B cell (primary cell): ENCODE data around the gene GPHN. TPM values are rescaled to one million over a fixed set of nuclear protein-coding genes. Genes with fewer than 3 reads are reported as not detected.

Experiments
- ATAC-seq: fragments of 200-7000 bp; cut with Tn5 transposase; one replicate; pipeline ENCODE4 v1.10.0; 2021; ENCODE audit warnings: low read depth, mild to moderate bottlenecking, moderate number of reproducible peaks, moderate library complexity
- CTCF ChIA-PET: fragments of 350-600 bp; sonication (Branson Sonifier 250); formaldehyde crosslinking; loops from one replicate; lab custom pipeline; 2021; ENCODE audit warnings: antibody characterized with exemption, inconsistent platforms; lab: Charles Lee
- POLR2A ChIA-PET: fragments of 350-600 bp; sonication (Branson Sonifier 250); formaldehyde crosslinking; loops from one replicate; lab custom pipeline; 2021; ENCODE audit warnings: antibody characterized with exemption; lab: Charles Lee
- DNase-seq: peaks from one replicate; pipeline ENCODE4 v3.0.0; 2013
- H2AFZ ChIP-seq: 2 replicates; pipeline ENCODE4 v1.6.1; 2012; ENCODE audit warnings: mild to moderate bottlenecking, low read depth, low read length; ENCODE audit not compliant: insufficient read depth, poor library complexity, severe bottlenecking
- H3K27ac ChIP-seq, 2 donors: 1 replicate in 1 of 2; 2 replicates in 1 of 2; pipeline ENCODE4 v1.5.1; 2012 to 2013; ENCODE audit warnings: low read length in 2 of 2, mild to moderate bottlenecking in 2 of 2, moderate library complexity in 1 of 2
- H3K27me3 ChIP-seq, 4 experiments: fragments of 200-600 bp in 1 of 4; sonication (generic) in 1 of 4; replicated peaks in 1 of 4; 1 replicate in 2 of 4; 2 replicates in 2 of 4; pipeline versions ENCODE4 v1.6.1 to v1.7.0; 2013 to 2016; ENCODE audit warnings: low read length in 3 of 4, mild to moderate bottlenecking in 2 of 4, mixed read lengths in 1 of 4, moderate library complexity in 1 of 4; ENCODE audit not compliant: insufficient read depth in 4 of 4, control insufficient read depth in 3 of 4; ENCODE audit errors: control extremely low read depth in 1 of 4
- H3K36me3 ChIP-seq, 2 experiments: replicated peaks in 1 of 2; 1 replicate in 1 of 2; 2 replicates in 1 of 2; pipeline versions ENCODE4 v1.6.1 to v1.7.1; 2013; ENCODE audit warnings: low read length in 1 of 2; ENCODE audit not compliant: insufficient read depth in 2 of 2, control insufficient read depth in 1 of 2; ENCODE audit errors: control extremely low read depth in 1 of 2, extremely low read depth in 1 of 2
- H3K4me1 ChIP-seq, 2 donors: fragments of 200-600 bp in 1 of 2; sonication (generic) in 1 of 2; 1 replicate in 1 of 2; 2 replicates in 1 of 2; pipeline versions ENCODE4 v1.5.1 to v1.6.1; 2013 to 2017; ENCODE audit warnings: low read length in 2 of 2; ENCODE audit not compliant: control insufficient read depth in 2 of 2, insufficient read depth in 2 of 2
- H3K4me2 ChIP-seq: replicated peaks from 2 replicates; pipeline ENCODE3; 2012; ENCODE audit warnings: mild to moderate bottlenecking, low read depth, low read length; ENCODE audit not compliant: poor library complexity, severe bottlenecking
- H3K4me3 ChIP-seq, 5 experiments: fragments of 200-600 bp in 1 of 5; sonication (generic) in 1 of 5; 1 replicate in 3 of 5; 2 replicates in 2 of 5; pipeline versions ENCODE4 v1.5.1 to v1.7.0; 2011 to 2016; ENCODE audit warnings: low read length in 4 of 5, mild to moderate bottlenecking in 4 of 5, low read depth in 2 of 5, control low read depth in 1 of 5, moderate library complexity in 1 of 5; ENCODE audit not compliant: insufficient read depth in 1 of 5; ENCODE audit errors: control extremely low read depth in 1 of 5, extremely low read depth in 1 of 5
- H3K79me2 ChIP-seq: fragments of 200-600 bp; sonication (generic); one replicate; pipeline ENCODE4 v1.6.0; 2016; ENCODE audit warnings: low read length; ENCODE audit not compliant: control insufficient read depth, insufficient read depth
- H3K9ac ChIP-seq: fragments of 200-600 bp; sonication (generic); 2 replicates; pipeline ENCODE4 v1.6.1; 2017; ENCODE audit warnings: mild to moderate bottlenecking, low read length, moderate library complexity
- H3K9me3 ChIP-seq, 3 donors: one replicate each; pipeline versions ENCODE4 v1.6.1 to v1.7.1; 2013; ENCODE audit warnings: low read length in 2 of 3; ENCODE audit not compliant: control insufficient read depth in 2 of 3, insufficient read depth in 1 of 3; ENCODE audit errors: control extremely low read depth in 1 of 3
- H4K20me1 ChIP-seq: 2 replicates; pipeline ENCODE4 v1.6.0; 2012; ENCODE audit warnings: mild to moderate bottlenecking, low read length; ENCODE audit not compliant: insufficient read depth, control insufficient read depth, poor library complexity, severe bottlenecking
- H3K27ac Mint-ChIP-seq: one replicate; pipeline ENCODE4 v1.8.0; 2021; ENCODE audit warnings: mixed read lengths
- H3K27me3 Mint-ChIP-seq: one replicate; pipeline ENCODE4 v1.8.0; 2021; ENCODE audit warnings: mixed read lengths
- H3K4me1 Mint-ChIP-seq: one replicate; pipeline ENCODE4 v1.8.0; 2021; ENCODE audit warnings: mixed read lengths
- H3K4me3 Mint-ChIP-seq: one replicate; pipeline ENCODE4 v1.8.0; 2021; ENCODE audit warnings: mixed read lengths
- H3K9me3 Mint-ChIP-seq: one replicate; pipeline ENCODE4 v1.8.0; 2022; ENCODE audit warnings: mixed read lengths; ENCODE audit not compliant: insufficient read depth
- EZH2 ChIP-seq: IDR thresholded peaks from 2 replicates; pipeline ENCODE4 v1.6.1; 2012; ENCODE audit warnings: borderline replicate concordance, low read depth, mild to moderate bottlenecking, moderate library complexity, low read length; ENCODE audit not compliant: insufficient read depth, poor library complexity, severe bottlenecking
- WGBS: methylation state at CpG from one replicate; pipeline ENCODE4 v1.1.5; 2013; ENCODE audit warnings: missing lambda C conversion rate; ENCODE audit not compliant: insufficient coverage; 5-methylcytosine and 5-hydroxymethylcytosine counted together
- intact Hi-C: fragments of 100-400 bp; cut with micrococcal nuclease; formaldehyde crosslinking; loops from one replicate; pipeline ENCODE4 v1.10.0; 2022
- polyA plus RNA-seq: library from polyadenylated mRNA; depleted of rRNA; stranded (reverse); fragments of >200 nt; gene quantifications from 2 replicates; pipeline ENCODE4 v1.2.3, GENCODE V29; 2012
- total RNA-seq, 2 donors: library from RNA; stranded (reverse); fragments of 120-200 nt in 1 of 2; gene quantifications; 1 replicate in 1 of 2; 2 replicates in 1 of 2; pipeline versions ENCODE4 v1.2.3 to v1.2.4, GENCODE V29; 2013 to 2022
- TF ChIP-seq, protein P1 (sequence below): fragments of 200-600 bp; IDR thresholded peaks from one replicate; pipeline ENCODE4 v1.8.0; 2022; ENCODE audit warnings: antibody characterized with exemption, mild to moderate bottlenecking

The GPHN gene
- total and polyA plus RNA-seq, 2 donors (not counting 1 experiment from before 2014, with no cell fraction given), result 3.4 to 18.0 TPM

DNA sequence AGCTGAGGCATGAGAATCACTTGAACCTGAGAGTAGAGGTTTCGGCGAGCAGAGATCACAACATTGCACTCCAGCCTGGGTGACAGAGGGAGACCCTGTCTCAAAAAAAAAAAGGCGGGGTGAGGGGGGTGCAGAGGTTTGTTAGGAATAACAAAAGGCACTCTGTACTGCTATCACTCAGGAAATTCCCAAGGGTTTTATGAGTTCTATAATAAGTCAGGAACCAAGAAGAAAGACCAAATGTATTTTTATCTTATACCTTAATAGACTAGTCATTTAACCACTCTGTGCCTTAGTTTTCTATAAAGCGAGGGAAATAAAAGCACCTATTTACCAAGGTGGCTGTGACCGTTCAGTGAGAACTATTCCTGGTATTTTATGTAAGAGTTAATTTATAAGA, 319.2 kb downstream of the GPHN start:
- no peaks in the 10 kb centered on the region for H3K27me3 Mint-ChIP-seq
- Histone ChIP-seq H3K9ac (no peak overlapping the region), H4K20me1 (no peaks in the 10 kb centered on the region), H3K9me3 (no peaks in the 10 kb centered on the region), H3K27me3 (no peaks in the 10 kb centered on the region), H3K27ac (no peak overlapping the region), H3K4me1 (no peaks in the 10 kb centered on the region), H3K4me3 (no peak overlapping the region), H3K36me3 (no peaks in the 10 kb centered on the region), H2AFZ (no peak overlapping the region), H3K4me2 (no peak overlapping the region), H3K79me2 (no peaks in the 10 kb centered on the region)
- no peak for ATAC-seq
- ChIA-PET CTCF (no interaction called here), POLR2A (no interaction called here)
- DNase-seq, result no peak
- no peaks in the 10 kb centered on the region for H3K9me3 Mint-ChIP-seq
- H3K27ac Mint-ChIP-seq, result no peak overlapping the region
- no peaks in the 10 kb centered on the region for H3K4me1 Mint-ChIP-seq
- 100% methylated on average over 2 of the region's 5 CpGs for WGBS
- no peak for TF ChIP-seq EZH2
- TF ChIP-seq, protein P1, sequence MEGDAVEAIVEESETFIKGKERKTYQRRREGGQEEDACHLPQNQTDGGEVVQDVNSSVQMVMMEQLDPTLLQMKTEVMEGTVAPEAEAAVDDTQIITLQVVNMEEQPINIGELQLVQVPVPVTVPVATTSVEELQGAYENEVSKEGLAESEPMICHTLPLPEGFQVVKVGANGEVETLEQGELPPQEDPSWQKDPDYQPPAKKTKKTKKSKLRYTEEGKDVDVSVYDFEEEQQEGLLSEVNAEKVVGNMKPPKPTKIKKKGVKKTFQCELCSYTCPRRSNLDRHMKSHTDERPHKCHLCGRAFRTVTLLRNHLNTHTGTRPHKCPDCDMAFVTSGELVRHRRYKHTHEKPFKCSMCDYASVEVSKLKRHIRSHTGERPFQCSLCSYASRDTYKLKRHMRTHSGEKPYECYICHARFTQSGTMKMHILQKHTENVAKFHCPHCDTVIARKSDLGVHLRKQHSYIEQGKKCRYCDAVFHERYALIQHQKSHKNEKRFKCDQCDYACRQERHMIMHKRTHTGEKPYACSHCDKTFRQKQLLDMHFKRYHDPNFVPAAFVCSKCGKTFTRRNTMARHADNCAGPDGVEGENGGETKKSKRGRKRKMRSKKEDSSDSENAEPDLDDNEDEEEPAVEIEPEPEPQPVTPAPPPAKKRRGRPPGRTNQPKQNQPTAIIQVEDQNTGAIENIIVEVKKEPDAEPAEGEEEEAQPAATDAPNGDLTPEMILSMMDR, result no peak
- intact Hi-C loops, result no loop called here
- no peak overlapping the region for H3K4me3 Mint-ChIP-seq

DNA sequence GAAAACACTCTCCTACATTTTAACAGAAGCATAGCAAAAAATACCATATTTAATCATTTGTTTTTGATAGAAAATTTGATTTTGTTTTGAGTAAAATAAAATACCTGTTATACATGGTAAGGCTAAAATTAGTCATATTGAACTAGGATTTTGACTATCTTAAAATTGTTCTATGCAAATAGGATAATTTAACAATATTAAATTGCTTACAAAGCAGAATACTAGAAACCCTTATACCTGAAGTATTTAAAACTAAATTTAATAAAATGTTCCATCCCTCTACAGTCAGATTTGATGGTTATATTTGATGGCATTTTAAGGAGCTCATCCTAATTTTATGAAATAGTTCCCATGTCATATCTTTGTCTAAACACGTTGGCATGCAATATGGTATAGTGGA, 323.2 kb downstream of the GPHN start:
- no peaks in the 10 kb centered on the region for H3K36me3 ChIP-seq
- intact Hi-C loops, result no loop called here
- Mint-ChIP-seq H3K4me1 (no peaks in the 10 kb centered on the region), H3K9me3 (no peaks in the 10 kb centered on the region), H3K4me3 (no peak overlapping the region), H3K27ac (no peak overlapping the region), H3K27me3 (no peaks in the 10 kb centered on the region)
- H3K4me1 ChIP-seq, result no peaks in the 10 kb centered on the region
- peaks cover 0 to 1% (median 0%) of the 10 kb centered on the region in 3 donors for H3K9me3 ChIP-seq
- no peak overlapping the region for H3K4me3 ChIP-seq
- no peaks in the 10 kb centered on the region for H4K20me1 ChIP-seq
- ATAC-seq (no peak), DNase-seq (no peak)
- H3K4me2 ChIP-seq, result no peak overlapping the region
- H3K9ac ChIP-seq, result no peak overlapping the region
- TF ChIP-seq, protein P1, result no peak
- TF ChIP-seq EZH2, result no peak
- no peaks in the 10 kb centered on the region for H3K79me2 ChIP-seq
- no peaks in the 10 kb centered on the region for H3K27me3 ChIP-seq
- ChIA-PET POLR2A (no interaction called here), CTCF (no interaction called here)
- no CpG with 5 or more reads among the region's 1 CpG for WGBS
- H2AFZ ChIP-seq, result no peak overlapping the region
- H3K27ac ChIP-seq, result no peak overlapping the region
